ENCODE results near the gene TIAM1. TPM values are rescaled to one million over a fixed set of nuclear protein-coding genes. Genes with fewer than 3 reads are reported as not detected.

The TIAM1 gene
- total RNA-seq, 2 experiments from 2014 or later: 15.0 to 25.1 TPM

GRCh38 chr21:31180256-31181081, 163.6 kb downstream of the TIAM1 start:
- POLR2A ChIA-PET: interaction anchor here (1.3 kb wide), 1 partner anchor 52 kb away, joined by 4 read pairs; no protein-coding TSS in a partner anchor
- Histone ChIP-seq H3K79me2 (ENCODE audit: insufficient read depth, low read depth, low read length) (no peaks in the 10 kb centered on the region), H3K4me2 (ENCODE audit: low read length) (no peak overlapping the region), H2AFZ (ENCODE audit: low read length) (no peak overlapping the region), H4K20me1 (ENCODE audit: insufficient read depth, low read length) (no peaks in the 10 kb centered on the region), H3K4me3 (ENCODE audit: low read depth, low read length, poor library complexity, severe bottlenecking) (no peak overlapping the region), H3K4me1 (ENCODE audit: insufficient read depth, low read length, poor library complexity, severe bottlenecking) (no peaks in the 10 kb centered on the region), H3K36me3 (ENCODE audit: insufficient read depth, low read length) (no peaks in the 10 kb centered on the region), H3K9me2 (ENCODE audit: insufficient read depth, low read length) (no peaks in the 10 kb centered on the region), H3K9me3 (ENCODE audit: low read length) (no peaks in the 10 kb centered on the region), H3K27ac (ENCODE audit: low read depth, low read length, poor library complexity, severe bottlenecking) (no peak overlapping the region)
- TF ChIP-seq CTCF (conservative IDR thresholded peaks at IDR 0.05; ENCODE audit: low read length): peak; percentile 88
- no peak for TF ChIP-seq EZH2phosphoT487 (IDR thresholded peaks at IDR 0.05; ENCODE audit: borderline replicate concordance, low read depth, low read length)
- intact Hi-C loops (cut with micrococcal nuclease; ENCODE audit: unreplicated experiment): loop anchor here (2.0 kb wide), 1 partner anchor 82 kb away; no protein-coding TSS in a partner anchor
- DNase-seq (ENCODE audit: low spot score): peak; percentile 51
- no TSS peak for BruUV-seq (replicated peaks)
- CTCF ChIA-PET (ENCODE audit: unreplicated experiment): interaction anchor here (0.8 kb wide), 1 partner anchor 81 kb away, joined by 3 read pairs; no protein-coding TSS in a partner anchor

GRCh38 chr21:31176725-31177124, 167.3 kb downstream of the TIAM1 start:
- no peak for TF ChIP-seq CTCF (conservative IDR thresholded peaks at IDR 0.05; ENCODE audit: low read length)
- TF ChIP-seq EZH2phosphoT487 (IDR thresholded peaks at IDR 0.05; ENCODE audit: borderline replicate concordance, low read depth, low read length): no peak
- Histone ChIP-seq H3K36me3 (ENCODE audit: insufficient read depth, low read length) (no peaks in the 10 kb centered on the region), H3K79me2 (ENCODE audit: insufficient read depth, low read depth, low read length) (no peaks in the 10 kb centered on the region), H3K4me1 (ENCODE audit: insufficient read depth, low read length, poor library complexity, severe bottlenecking) (no peaks in the 10 kb centered on the region), H3K4me2 (ENCODE audit: low read length) (no peak overlapping the region), H2AFZ (ENCODE audit: low read length) (no peak overlapping the region), H3K9me2 (ENCODE audit: insufficient read depth, low read length) (no peaks in the 10 kb centered on the region), H3K9me3 (ENCODE audit: low read length) (no peaks in the 10 kb centered on the region), H3K4me3 (ENCODE audit: low read depth, low read length, poor library complexity, severe bottlenecking) (no peak overlapping the region), H3K27ac (ENCODE audit: low read depth, low read length, poor library complexity, severe bottlenecking) (no peak overlapping the region), H4K20me1 (ENCODE audit: insufficient read depth, low read length) (no peaks in the 10 kb centered on the region)
- intact Hi-C loops (cut with micrococcal nuclease; ENCODE audit: unreplicated experiment): no loop called here
- BruUV-seq (replicated peaks): no TSS peak
- ChIA-PET POLR2A (interaction anchor here (0.5 to 0.7 kb wide), 2 partner anchors 12 to 24 kb away, joined by 3 read pairs; no protein-coding TSS in a partner anchor), CTCF (ENCODE audit: unreplicated experiment) (no interaction called here)
- no peak for DNase-seq (ENCODE audit: low spot score)

- BruUV-seq (replicated peaks): no TSS peak
- H3K4me1 ChIP-seq (ENCODE audit: insufficient read depth, low read length, poor library complexity, severe bottlenecking): no peaks in the 10 kb centered on the region
- ChIA-PET POLR2A (interaction anchor here (0.5 to 1.1 kb wide), 3 partner anchors 10 to 348 kb away, joined by 3 to 4 read pairs (median 3); no protein-coding TSS in a partner anchor), CTCF (ENCODE audit: unreplicated experiment) (no interaction called here)
- H3K9me3 ChIP-seq (ENCODE audit: low read length): no peaks in the 10 kb centered on the region
- TF ChIP-seq CTCF (conservative IDR thresholded peaks at IDR 0.05; ENCODE audit: low read length) (no peak), EZH2phosphoT487 (IDR thresholded peaks at IDR 0.05; ENCODE audit: borderline replicate concordance, low read depth, low read length) (no peak)
- no peak for DNase-seq (ENCODE audit: low spot score)
- no peaks in the 10 kb centered on the region for H3K9me2 ChIP-seq (ENCODE audit: insufficient read depth, low read length)
- H3K36me3 ChIP-seq (ENCODE audit: insufficient read depth, low read length): no peaks in the 10 kb centered on the region
- H3K79me2 ChIP-seq (ENCODE audit: insufficient read depth, low read depth, low read length): no peaks in the 10 kb centered on the region
- H3K4me2 ChIP-seq (ENCODE audit: low read length): no peak overlapping the region
- H2AFZ ChIP-seq (ENCODE audit: low read length): no peak overlapping the region
- no peaks in the 10 kb centered on the region for H4K20me1 ChIP-seq (ENCODE audit: insufficient read depth, low read length)
- intact Hi-C loops (cut with micrococcal nuclease; ENCODE audit: unreplicated experiment): no loop called here
- H3K27ac ChIP-seq (ENCODE audit: low read depth, low read length, poor library complexity, severe bottlenecking): no peak overlapping the region
- H3K4me3 ChIP-seq (ENCODE audit: low read depth, low read length, poor library complexity, severe bottlenecking): no peak overlapping the region
Measured at GRCh38 chr21:31176080-31176551, 167.9 kb downstream of the TIAM1 start.
